ENCODE results near the gene CDC7.
"Not testable (repeated sequence)": the region's sequence is repeated elsewhere in the genome, so short reads cannot be mapped to it uniquely, and the experiment has no call there.

Gene CDC7

GRCh38 chr1:91510754-91511153 lies 10.1 kb downstream of the CDC7 start:
- no peak for DNase-seq (ENCODE audit: low read depth in 2 of 2)

DNA sequence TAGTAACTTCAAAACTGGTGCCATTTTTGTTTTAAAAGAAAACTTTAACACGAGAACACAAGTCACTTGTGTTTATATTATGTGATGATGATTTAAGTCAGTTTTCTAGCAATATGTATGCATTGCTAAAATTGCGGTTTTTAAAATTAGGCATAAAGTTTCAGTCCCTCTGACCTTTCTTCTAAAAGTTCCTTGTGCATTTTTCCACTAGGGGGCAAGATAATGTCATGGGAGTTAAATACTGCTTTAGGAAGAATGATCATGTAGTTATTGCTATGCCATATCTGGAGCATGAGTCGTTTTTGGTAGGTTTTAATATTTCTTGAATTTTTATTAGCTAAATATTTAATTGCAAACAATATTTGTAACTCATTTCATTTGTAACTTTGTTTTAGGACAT lies 10.7 kb downstream of the CDC7 start:
- DNase-seq (ENCODE audit: low read depth in 2 of 2), result peak in 1 of 2 experiments; percentile 33

GRCh38 chr1:91513160-91513559 lies 12.5 kb downstream of the CDC7 start:
- no peak for DNase-seq (ENCODE audit: low read depth in 2 of 2)

- no peak for DNase-seq (ENCODE audit: low read depth in 2 of 2)
Observed at GRCh38 chr1:91513706-91514105, 13.1 kb downstream of the CDC7 start.

DNA sequence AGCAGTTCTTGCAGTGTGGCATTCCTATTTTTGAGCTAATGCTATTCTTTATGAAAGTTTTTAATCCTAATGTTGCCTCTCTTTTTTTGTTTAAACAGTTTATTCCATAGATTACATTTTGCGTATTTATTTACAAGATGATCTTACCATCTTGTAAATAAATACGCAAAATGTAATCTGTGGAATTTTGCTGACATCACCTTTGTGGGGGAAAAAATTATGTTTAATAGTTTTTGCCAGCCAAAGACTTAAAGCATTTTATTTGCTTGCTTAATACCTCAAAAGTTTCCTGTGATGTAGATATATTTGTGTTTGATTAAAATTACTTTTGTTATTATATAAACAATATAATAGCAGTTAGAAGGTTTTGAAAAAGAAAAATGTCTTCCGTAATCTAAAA lies 15.3 kb downstream of the CDC7 start:
- DNase-seq (ENCODE audit: low read depth in 2 of 2), result no peak

DNA sequence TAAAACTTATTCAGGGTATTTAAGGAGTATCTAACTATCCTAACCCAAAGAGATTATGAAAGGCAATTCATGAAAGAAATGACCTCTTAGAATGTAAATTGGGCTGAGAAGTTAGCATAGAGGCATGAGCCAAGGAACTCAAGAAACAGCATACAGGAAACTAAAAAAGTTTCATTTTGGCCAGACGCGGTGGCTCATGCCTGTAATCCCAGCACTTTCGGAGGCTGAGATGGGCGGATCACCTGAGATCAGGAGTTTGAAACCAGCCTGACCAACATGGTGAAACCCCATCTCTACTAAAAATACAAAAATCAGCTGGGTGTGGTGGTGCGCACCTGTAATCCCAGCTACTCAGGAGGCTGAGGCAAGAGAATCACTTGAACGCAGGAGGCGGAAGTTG lies 16.0 kb downstream of the CDC7 start:
- not testable (repeated sequence) for DNase-seq (ENCODE audit: low read depth in 2 of 2)

GRCh38 chr1:91519167-91519566 lies 18.5 kb downstream of the CDC7 start:
- not testable (repeated sequence) for DNase-seq (ENCODE audit: low read depth in 2 of 2)

DNA sequence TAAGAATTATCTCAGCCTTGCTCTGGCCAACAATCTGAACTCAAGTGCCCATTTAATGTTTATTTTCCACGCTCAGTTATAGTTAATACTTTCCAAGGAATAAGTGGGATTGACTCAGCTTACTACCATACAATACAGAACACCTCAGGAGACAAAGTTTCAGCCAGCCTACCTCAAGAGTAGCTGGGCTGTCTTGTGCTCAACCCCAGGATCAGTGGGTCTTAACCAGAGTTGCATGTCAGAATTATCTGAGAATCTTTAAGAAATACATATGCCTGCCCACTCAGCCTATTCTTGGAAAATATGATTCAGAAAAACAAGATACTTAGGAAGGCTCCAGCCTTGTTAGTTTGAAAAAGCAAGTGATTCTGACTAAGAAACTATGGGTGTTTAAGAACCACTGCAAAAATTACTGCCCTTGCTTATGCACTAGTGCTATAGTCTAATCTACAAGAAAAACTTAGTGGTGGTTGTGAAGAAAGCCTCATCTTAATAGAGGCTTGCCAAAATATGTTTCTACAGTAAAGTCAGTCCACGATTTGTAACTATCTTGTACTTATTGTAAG lies 20.4 kb downstream of the CDC7 start:
- no peak for DNase-seq (ENCODE audit: low read depth in 2 of 2)

DNA sequence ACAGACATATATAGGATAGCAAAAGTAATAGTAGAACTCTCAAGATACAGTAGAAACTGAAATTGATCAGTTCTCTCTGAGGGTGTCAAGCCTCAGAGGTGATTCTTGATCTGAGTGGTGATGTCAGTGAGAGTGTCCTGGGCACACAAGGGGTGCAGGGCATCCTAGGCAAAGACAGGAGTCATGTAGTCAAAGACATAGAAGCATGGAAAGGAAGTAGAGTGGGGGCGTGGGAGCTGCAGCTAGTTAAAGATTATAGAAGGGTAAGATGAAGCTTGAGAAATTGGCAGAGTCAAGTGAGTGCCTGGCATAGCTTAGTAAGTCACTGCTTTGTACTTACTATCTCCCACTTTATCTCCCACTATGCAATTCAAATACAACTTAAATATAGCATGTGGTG lies 22.8 kb downstream of the CDC7 start:
- DNase-seq (ENCODE audit: low read depth in 2 of 2), result no peak

DNA sequence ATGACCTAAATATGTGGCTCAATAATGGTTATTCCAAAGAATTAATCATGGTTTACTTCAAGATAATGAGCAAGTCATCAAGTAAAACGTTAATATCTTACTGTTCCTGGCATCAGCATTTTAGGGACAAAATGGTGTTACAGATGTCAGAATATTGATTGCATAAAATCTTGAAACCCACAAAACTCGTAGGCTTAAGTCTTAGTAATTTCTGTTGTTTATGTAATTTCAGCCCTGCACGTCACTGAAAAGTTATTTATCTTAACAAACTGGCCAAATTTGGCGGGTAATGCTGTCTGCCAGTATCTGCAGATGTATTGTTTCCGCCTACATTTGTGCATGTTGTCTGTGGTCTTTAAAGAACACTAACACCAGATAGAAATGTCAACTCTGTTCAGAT lies 25.8 kb downstream of the CDC7 start:
- DNase-seq (ENCODE audit: low read depth in 2 of 2), result peak; percentile 67

DNA sequence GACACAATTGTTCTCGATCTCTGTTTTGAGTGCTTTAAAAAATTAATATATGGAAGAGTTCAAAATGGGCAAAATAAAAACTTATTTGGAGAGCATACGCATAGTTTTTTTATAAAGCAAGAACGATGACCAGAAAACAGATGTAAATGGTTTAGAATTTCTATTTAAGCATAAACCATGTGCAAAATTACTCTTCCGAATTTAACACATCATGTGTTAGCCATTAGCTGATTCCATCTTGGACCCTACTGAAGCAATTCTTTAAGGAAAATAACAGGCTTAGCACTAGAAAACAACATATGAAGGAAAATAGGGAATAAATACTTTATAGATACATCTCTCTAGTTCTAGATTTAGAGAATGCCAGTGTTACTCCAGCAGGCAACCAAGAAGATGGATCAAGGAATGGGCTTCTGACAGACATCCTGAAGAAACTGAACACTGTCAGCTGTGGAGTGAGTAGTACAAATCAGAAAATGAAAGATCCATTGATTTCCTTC lies 26.7 kb downstream of the CDC7 start:
- DNase-seq (ENCODE audit: low read depth in 2 of 2), result no peak

DNA sequence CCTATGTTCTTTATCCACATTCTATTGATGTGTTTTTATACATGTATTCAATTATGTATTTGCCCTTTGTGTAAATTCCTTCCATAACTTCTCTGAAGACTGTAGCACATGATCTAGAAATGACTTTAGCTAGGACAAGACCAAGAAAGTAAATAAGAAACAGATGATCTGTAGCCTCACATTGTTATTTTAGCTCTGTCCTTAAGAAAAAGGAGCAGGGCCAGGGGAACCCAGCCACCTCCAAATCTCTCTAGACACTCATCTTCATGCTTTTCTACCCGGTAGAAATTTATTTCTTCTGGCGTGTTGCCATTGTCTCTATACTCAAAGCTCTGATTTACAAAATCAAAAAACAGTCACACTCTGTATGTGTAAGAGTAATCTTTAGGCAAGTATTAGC lies 27.1 kb downstream of the CDC7 start:
- peak; percentile 33 to 35 for DNase-seq (ENCODE audit: low read depth in 2 of 2)

DNA sequence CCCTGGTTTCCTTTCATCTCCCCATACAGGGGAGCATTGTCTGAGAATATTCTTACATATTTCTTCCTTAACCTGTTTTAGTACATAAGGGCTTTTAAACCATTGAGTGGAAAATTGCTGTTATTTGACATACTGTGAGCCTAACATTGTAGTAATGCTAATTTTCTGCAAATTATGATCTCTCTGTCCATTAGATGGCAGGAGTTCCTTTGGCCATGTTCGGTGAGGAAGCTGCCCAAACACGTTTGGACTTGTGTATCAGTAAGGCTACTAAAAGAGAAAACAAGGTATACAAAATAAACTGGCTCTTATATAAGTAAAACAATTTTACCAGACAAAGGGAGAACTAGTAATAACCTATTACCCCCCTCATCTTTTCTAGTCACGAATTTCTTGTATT lies 29.2 kb downstream of the CDC7 start:
- no peak for DNase-seq (ENCODE audit: low read depth in 2 of 2)

DNA sequence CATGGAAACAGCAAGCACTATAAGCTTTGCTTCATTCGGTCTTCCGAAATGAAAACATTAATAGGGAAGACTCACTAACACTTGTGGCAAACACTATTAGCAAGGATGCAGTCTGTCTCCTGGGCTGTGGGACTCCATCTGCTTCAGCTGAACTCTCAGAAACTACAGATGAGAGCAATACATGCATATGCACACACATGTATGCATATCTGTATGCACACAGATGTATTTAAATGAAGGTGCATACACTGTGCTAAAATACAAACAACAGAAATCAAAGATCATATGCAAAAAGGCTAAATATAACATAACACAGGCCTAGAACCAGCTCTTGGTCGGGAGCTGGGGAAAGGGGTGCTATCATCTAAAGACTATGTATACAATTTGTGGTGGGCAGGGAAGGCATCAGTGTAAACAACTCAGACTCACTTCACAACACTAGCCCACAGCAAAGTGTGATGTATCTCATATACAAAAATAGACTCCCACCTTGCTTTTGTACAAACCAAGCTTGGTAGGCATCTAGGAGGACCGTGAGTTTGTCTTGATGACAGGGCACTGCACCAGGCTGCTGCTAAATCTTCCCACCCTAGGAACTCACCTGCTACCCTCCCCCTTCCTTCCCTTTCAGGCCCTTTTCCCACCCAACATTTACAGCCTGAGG lies 32.8 kb downstream of the CDC7 start:
- no peak for DNase-seq (ENCODE audit: low read depth in 2 of 2)

GRCh38 chr1:91535441-91535840 lies 34.8 kb downstream of the CDC7 start:
- DNase-seq (ENCODE audit: low read depth in 2 of 2), result no peak

DNA sequence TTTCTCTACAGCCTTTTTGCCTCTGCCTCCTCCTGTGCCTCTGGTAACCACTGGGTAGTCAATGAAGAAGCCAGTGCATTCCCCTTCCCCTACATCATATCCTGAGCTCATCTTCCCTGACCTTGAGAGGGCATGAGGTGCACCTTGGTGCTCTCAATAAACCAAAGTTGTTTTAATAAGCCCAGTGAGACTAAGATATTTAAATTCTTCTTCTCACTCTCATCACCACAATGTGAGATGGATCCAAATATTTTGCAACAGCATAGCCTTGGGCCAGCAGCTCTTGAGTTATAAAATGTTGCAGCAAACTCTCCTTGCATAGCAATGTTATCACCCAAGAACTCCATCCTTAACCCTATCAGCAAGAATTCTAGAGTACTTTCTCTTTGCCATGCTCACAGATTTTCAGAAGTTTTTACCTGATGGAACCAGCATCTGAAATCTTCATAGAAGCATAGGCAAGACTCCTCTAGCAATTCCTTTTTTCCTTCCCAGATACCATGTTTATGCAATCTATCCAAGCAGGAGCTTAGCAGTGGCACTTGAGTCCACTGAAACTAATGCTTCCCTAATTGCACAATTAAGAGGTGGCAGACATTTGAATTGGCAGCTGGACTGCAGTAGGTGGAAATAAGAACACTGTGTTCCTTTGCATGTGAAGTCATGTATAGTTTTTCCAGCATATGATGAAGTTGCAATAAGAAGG lies 36.8 kb downstream of the CDC7 start:
- peak; percentile 61 to 70 for DNase-seq (ENCODE audit: low read depth in 2 of 2)

DNA sequence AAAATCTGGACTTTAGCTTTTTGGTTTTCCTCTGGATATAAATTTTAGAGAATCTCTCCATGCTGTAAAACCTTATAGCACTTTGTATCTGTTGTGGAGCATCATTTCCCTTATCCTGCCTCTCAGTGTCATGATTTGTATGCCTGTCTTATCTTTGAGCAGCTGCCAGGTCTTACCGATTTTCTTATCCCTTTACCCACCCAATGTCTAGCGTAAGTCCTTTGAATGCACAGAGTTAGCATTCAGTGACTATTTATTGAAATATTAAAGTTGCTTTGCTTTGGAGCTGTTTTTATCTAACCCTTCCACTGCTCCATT lies 37.3 kb downstream of the CDC7 start:
- no peak for DNase-seq (ENCODE audit: low read depth in 2 of 2)

- DNase-seq (ENCODE audit: low read depth in 2 of 2), result no peak
Observed at GRCh38 chr1:91540910-91541309, 40.3 kb downstream of the CDC7 start.

DNA sequence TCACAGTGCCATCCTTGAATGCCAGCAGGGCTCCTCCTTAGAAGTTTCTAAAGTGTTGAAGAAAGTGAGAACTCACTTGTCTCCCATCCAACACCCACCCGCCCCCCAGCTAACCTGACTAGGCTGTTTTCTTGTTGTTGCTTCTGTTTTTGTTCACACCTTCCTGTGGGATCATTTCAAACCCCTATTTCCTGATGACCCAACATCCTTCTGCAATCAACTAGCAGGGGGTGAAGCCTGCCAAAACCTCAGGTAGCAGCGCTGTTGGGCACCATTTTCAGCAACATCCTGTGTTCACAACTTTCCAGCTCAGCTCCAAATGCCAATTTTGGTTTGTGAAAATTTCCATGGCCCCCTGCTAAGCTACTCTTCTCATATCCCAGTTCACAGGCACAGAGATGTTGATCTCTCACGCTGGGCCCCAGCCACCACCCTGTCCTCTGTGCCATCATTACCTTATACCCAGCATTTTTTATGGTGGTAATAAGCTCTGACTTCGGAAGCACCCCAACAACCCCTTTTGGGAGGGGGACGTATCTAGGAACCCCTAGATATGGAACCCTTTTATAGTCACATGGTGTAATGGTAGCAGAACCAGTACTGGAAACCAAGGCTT lies 41.4 kb downstream of the CDC7 start:
- no peak for DNase-seq (ENCODE audit: low read depth in 2 of 2)

- no peak for DNase-seq (ENCODE audit: low read depth in 2 of 2)
Observed at GRCh38 chr1:91545506-91546300, 45.1 kb downstream of the CDC7 start.

DNA sequence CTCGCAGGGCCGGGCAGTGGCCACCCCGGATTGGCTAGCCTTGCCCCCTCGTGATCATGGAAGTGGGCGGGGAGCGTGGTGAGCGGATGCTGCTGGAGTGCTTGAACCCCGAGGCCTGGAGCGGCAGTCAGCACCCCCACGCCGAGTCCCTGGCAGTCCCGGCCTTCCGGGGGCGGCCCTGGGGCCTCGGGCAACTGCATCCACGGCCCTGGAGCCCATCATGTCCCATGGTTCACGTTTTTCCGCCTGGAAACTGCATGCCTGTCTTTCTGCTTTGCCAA lies 45.6 kb downstream of the CDC7 start:
- no peak for DNase-seq (ENCODE audit: low read depth in 2 of 2)

DNA sequence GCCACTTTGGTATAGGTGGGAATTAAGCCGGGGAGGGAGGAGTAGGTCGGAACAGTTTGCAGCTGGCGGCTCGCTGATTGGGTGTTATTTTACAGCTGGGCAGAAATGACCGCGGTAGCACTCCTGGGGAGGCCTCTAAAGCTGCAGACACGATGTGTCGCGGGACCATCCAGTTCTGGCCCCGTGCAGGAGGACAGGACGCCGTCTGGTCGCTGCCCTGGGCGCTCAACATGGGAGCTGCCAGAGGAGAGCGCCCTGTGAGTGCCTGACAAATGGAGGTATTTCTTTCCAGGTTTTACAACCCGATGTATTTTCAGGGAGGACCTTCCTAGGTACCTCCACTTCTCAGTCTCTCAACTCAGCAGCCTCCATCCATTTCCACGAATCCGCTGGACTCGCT lies 46.2 kb downstream of the CDC7 start:
- no peak for DNase-seq (ENCODE audit: low read depth in 2 of 2)

Data from fibroblast of skin of left biceps (primary cell).